H1 (cell line): ENCODE data around the gene WDFY4. TPM values are rescaled to one million over a fixed set of nuclear protein-coding genes. Genes with fewer than 3 reads are reported as not detected.

ENCODE experiments used
- CTCF ChIA-PET: fragments of 300-600 bp; sonication (Branson Sonifier 250); formaldehyde crosslinking; loops from one replicate; lab custom pipeline; 2021; ENCODE audit not compliant: partially characterized antibody; lab: Charles Lee
- POLR2A ChIA-PET: fragments of 300-600 bp; sonication (Branson Sonifier 250); formaldehyde crosslinking; loops from one replicate; lab custom pipeline; 2021; ENCODE audit warnings: inconsistent platforms; ENCODE audit not compliant: partially characterized antibody; lab: Charles Lee
- DNase-seq, 2 experiments: peaks; one replicate each; pipeline versions ENCODE4 v3.0.0 to v3.0.0-alpha.2; 2010 to 2022; ENCODE audit warnings: low spot score in 2 of 2, low read depth in 1 of 2, mixed read lengths in 1 of 2
- FAIRE-seq: peaks from 2 replicates; lab custom pipeline; 2011; peaks lifted over from hg19 to GRCh38; lab: Jason Lieb, UNC
- H2AFZ ChIP-seq: 2 replicates; pipeline ENCODE4 v1.8.1; 2012; ENCODE audit warnings: low read length, inconsistent platforms
- H2AK5ac ChIP-seq: 2 replicates; pipeline ENCODE4 v1.6.1; 2013; ENCODE audit warnings: low read depth, low read length
- H2BK120ac ChIP-seq: replicated peaks from 2 replicates; pipeline ENCODE3; 2013; ENCODE audit warnings: low read depth, low read length, inconsistent platforms
- H2BK12ac ChIP-seq: 2 replicates; pipeline ENCODE4 v1.6.1; 2013; ENCODE audit warnings: low read depth, low read length
- H2BK15ac ChIP-seq: 2 replicates; pipeline ENCODE4 v1.6.1; 2013; ENCODE audit warnings: low read length
- H2BK20ac ChIP-seq: 2 replicates; pipeline ENCODE4 v1.6.1; 2013; ENCODE audit warnings: low read length
- H2BK5ac ChIP-seq: 2 replicates; pipeline ENCODE4 v1.6.1; 2013; ENCODE audit warnings: low read depth, low read length
- H3K14ac ChIP-seq: 2 replicates; pipeline ENCODE4 v1.6.1; 2013; ENCODE audit warnings: inconsistent platforms; ENCODE audit not compliant: insufficient read length
- H3K18ac ChIP-seq: 2 replicates; pipeline ENCODE4 v1.6.1; 2013; ENCODE audit warnings: low read length; ENCODE audit errors: extremely low read depth
- H3K23ac ChIP-seq: 2 replicates; pipeline ENCODE4 v1.6.1; 2013; ENCODE audit warnings: inconsistent platforms; ENCODE audit not compliant: insufficient read length
- H3K23me2 ChIP-seq: 2 replicates; pipeline ENCODE4 v1.6.1; 2013; ENCODE audit warnings: low read depth, low read length
- H3K27ac ChIP-seq: 2 replicates; pipeline ENCODE4 v1.6.1; 2011; ENCODE audit warnings: low read depth, low read length, inconsistent platforms
- H3K27me3 ChIP-seq, 4 experiments: replicated peaks in 1 of 4; 1 replicate in 1 of 4; 2 replicates in 3 of 4; pipeline versions ENCODE4 v1.6.1 to v1.8.1; 2011 to 2013; ENCODE audit warnings: low read length in 3 of 4, mild to moderate bottlenecking in 3 of 4, inconsistent platforms in 2 of 4, mixed read lengths in 2 of 4, moderate library complexity in 1 of 4; ENCODE audit not compliant: control insufficient read depth in 3 of 4, insufficient read depth in 3 of 4; ENCODE audit errors: extremely low read depth in 1 of 4
- H3K36me3 ChIP-seq, 4 experiments: 2 replicates each; pipeline versions ENCODE4 v1.6.1 to v1.8.1; 2011 to 2013; ENCODE audit warnings: mild to moderate bottlenecking in 4 of 4, low read length in 3 of 4, moderate library complexity in 2 of 4, control low read depth in 1 of 4, inconsistent platforms in 1 of 4; ENCODE audit not compliant: insufficient read depth in 4 of 4, control insufficient read depth in 2 of 4
- H3K4ac ChIP-seq: replicated peaks from 2 replicates; pipeline ENCODE3; 2013; ENCODE audit warnings: low read length, low read depth, mixed read lengths, inconsistent platforms; ENCODE audit not compliant: insufficient read length
- H3K4me1 ChIP-seq, 4 experiments: replicated peaks in 1 of 4; 1 replicate in 1 of 4; 2 replicates in 3 of 4; pipeline versions ENCODE4 v1.6.1 to v1.8.1; 2011 to 2013; ENCODE audit warnings: low read length in 3 of 4, inconsistent platforms in 2 of 4, mixed read lengths in 1 of 4; ENCODE audit not compliant: insufficient read depth in 4 of 4, control insufficient read depth in 3 of 4
- H3K4me2 ChIP-seq, 2 experiments: 2 replicates each; pipeline versions ENCODE4 v1.6.1 to v1.8.1; 2011 to 2013; ENCODE audit warnings: low read depth in 2 of 2, low read length in 2 of 2, control low read depth in 1 of 2, inconsistent platforms in 1 of 2, mild to moderate bottlenecking in 1 of 2; ENCODE audit not compliant: insufficient read depth in 1 of 2
- H3K4me3 ChIP-seq, 4 experiments: fragments of 200-600, 300-600 bp in 1 of 4; sonication (generic), shearing (Covaris generic), sonication (Bioruptor Twin) in 1 of 4; 2 replicates each; pipeline versions ENCODE4 v1.5.1 to v1.8.1; 2011 to 2016; ENCODE audit warnings: low read length in 4 of 4, low read depth in 3 of 4, control low read depth in 2 of 4, inconsistent platforms in 2 of 4, mild to moderate bottlenecking in 2 of 4, mixed read lengths in 1 of 4, moderate library complexity in 1 of 4; ENCODE audit not compliant: insufficient read depth in 2 of 4; ENCODE audit errors: extremely low read depth in 1 of 4
- H3K56ac ChIP-seq: replicated peaks from 2 replicates; pipeline ENCODE3; 2013; ENCODE audit warnings: low read depth, mild to moderate bottlenecking, mixed read lengths, low read length, inconsistent platforms; ENCODE audit not compliant: insufficient read length
- H3K79me1 ChIP-seq: 2 replicates; pipeline ENCODE4 v1.6.1; 2013; ENCODE audit warnings: low read depth, low read length, control low read depth
- H3K79me2 ChIP-seq, 2 experiments: 2 replicates each; pipeline versions ENCODE4 v1.6.1 to v1.8.1; 2012 to 2013; ENCODE audit warnings: low read length in 2 of 2, mild to moderate bottlenecking in 2 of 2, inconsistent platforms in 1 of 2; ENCODE audit not compliant: insufficient read depth in 2 of 2, control insufficient read depth in 1 of 2
- H3K9ac ChIP-seq, 4 experiments: replicated peaks in 1 of 4; 1 replicate in 1 of 4; 2 replicates in 3 of 4; pipeline versions ENCODE4 v1.6.1 to v1.8.1; 2011 to 2013; ENCODE audit warnings: low read depth in 3 of 4, low read length in 3 of 4, control low read depth in 2 of 4, mild to moderate bottlenecking in 2 of 4, moderate library complexity in 2 of 4, inconsistent platforms in 1 of 4; ENCODE audit errors: extremely low read depth in 1 of 4
- H3K9me3 ChIP-seq, 2 experiments: 2 replicates each; pipeline versions ENCODE4 v1.6.1 to v1.8.1; 2012 to 2013; ENCODE audit warnings: mild to moderate bottlenecking in 2 of 2, moderate library complexity in 2 of 2, control low read depth in 1 of 2, inconsistent platforms in 1 of 2, low read depth in 1 of 2, low read length in 1 of 2, mixed read lengths in 1 of 2; ENCODE audit not compliant: insufficient read depth in 2 of 2
- H4K20me1 ChIP-seq, 2 experiments: replicated peaks in 1 of 2; 2 replicates each; pipeline versions ENCODE3 to v1.8.1; 2011 to 2013; ENCODE audit warnings: inconsistent platforms in 2 of 2, low read length in 2 of 2, mild to moderate bottlenecking in 1 of 2; ENCODE audit not compliant: insufficient read depth in 2 of 2, control insufficient read depth in 1 of 2
- H4K5ac ChIP-seq: 2 replicates; pipeline ENCODE4 v1.6.1; 2013; ENCODE audit warnings: low read length, low read depth, mixed read lengths, inconsistent platforms; ENCODE audit not compliant: insufficient read length
- H4K8ac ChIP-seq: 2 replicates; pipeline ENCODE4 v1.8.0; 2013; ENCODE audit warnings: mild to moderate bottlenecking, moderate library complexity, low read length, inconsistent platforms; ENCODE audit not compliant: insufficient read depth; ENCODE audit errors: extremely low read depth
- H4K91ac ChIP-seq: replicated peaks from 2 replicates; pipeline ENCODE3; 2013; ENCODE audit warnings: low read length, mixed read lengths, inconsistent platforms; ENCODE audit not compliant: insufficient read length
- CBX8 ChIP-seq: fragments of 300-800, 300-1000 bp; sonication (generic); IDR thresholded peaks from 2 replicates; pipeline ENCODE4 v1.7.1; 2016; ENCODE audit warnings: low read depth, low read length, borderline replicate concordance
- CHD1 ChIP-seq: IDR thresholded peaks from 2 replicates; pipeline ENCODE4 v1.6.1; 2012; ENCODE audit warnings: low read depth, low read length, improper control_type of control experiment
- CHD2 ChIP-seq: IDR thresholded peaks from 2 replicates; pipeline ENCODE4 v1.6.1; 2012; ENCODE audit warnings: low read length, improper control_type of control experiment
- EP300 ChIP-seq, 2 experiments: IDR thresholded peaks; 1 replicate in 1 of 2; 2 replicates in 1 of 2; pipeline ENCODE4 v1.6.1; 2011 to 2012; ENCODE audit warnings: low read depth in 2 of 2, low read length in 2 of 2, mild to moderate bottlenecking in 2 of 2, borderline replicate concordance in 1 of 2, inconsistent platforms in 1 of 2, moderate library complexity in 1 of 2
- JUN ChIP-seq: IDR thresholded peaks from 2 replicates; pipeline ENCODE4 v1.6.1; 2011; ENCODE audit warnings: low read depth, mild to moderate bottlenecking, improper control_type of control experiment, low read length
- NANOG ChIP-seq: IDR thresholded peaks from 2 replicates; pipeline ENCODE4 v1.6.1; 2011; ENCODE audit warnings: low read length, low read depth, mild to moderate bottlenecking, inconsistent platforms; ENCODE audit not compliant: insufficient read depth, poor library complexity, severe bottlenecking
- NRF1 ChIP-seq: IDR thresholded peaks from 2 replicates; pipeline ENCODE4 v1.6.1; 2011; ENCODE audit warnings: mild to moderate bottlenecking, low read depth, low read length, improper control_type of control experiment
- RFX5 ChIP-seq: IDR thresholded peaks from 2 replicates; pipeline ENCODE4 v1.6.1; 2011; ENCODE audit warnings: low read depth, low read length, improper control_type of control experiment, borderline replicate concordance
- RNF2 ChIP-seq: fragments of 200-900, 300-1000 bp; sonication (generic); IDR thresholded peaks from 2 replicates; pipeline ENCODE4 v1.7.1; 2016; ENCODE audit warnings: borderline replicate concordance, low read depth, mild to moderate bottlenecking, antibody characterized with exemption, low read length; ENCODE audit not compliant: poor library complexity, severe bottlenecking; ENCODE audit errors: missing control alignments
- SAP30 ChIP-seq: fragments of 300-600 bp; sonication (generic); IDR thresholded peaks from 2 replicates; pipeline ENCODE4 v1.7.1; 2012; ENCODE audit warnings: low read length, moderate library complexity, mild to moderate bottlenecking, inconsistent platforms; ENCODE audit not compliant: insufficient read depth, insufficient replicate concordance
- SRF ChIP-seq: IDR thresholded peaks from 2 replicates; pipeline ENCODE4 v1.6.1; 2011; ENCODE audit warnings: mild to moderate bottlenecking, low read depth, low read length, moderate library complexity
- TCF12 ChIP-seq: IDR thresholded peaks from 2 replicates; pipeline ENCODE4 v1.6.1; 2011; ENCODE audit warnings: low read depth, mild to moderate bottlenecking, low read length
- WGBS, 2 experiments: shearing (Covaris generic) in 1 of 2; methylation state at CpG; one replicate each; pipeline versions ENCODE4 v1.1.6 to v1.1.7; 2013 to 2015; ENCODE audit warnings: low lambda C conversion rate in 2 of 2, mixed read lengths in 2 of 2, inconsistent platforms in 1 of 2, low coverage in 1 of 2, missing lambda C conversion rate in 1 of 2; ENCODE audit not compliant: insufficient replicate concordance in 2 of 2, insufficient coverage in 1 of 2, insufficient read length in 1 of 2; ENCODE audit errors: extremely low coverage in 1 of 2, missing lambda C conversion rate in 1 of 2; 5-methylcytosine and 5-hydroxymethylcytosine counted together
- polyA plus RNA-seq, 7 experiments: library from polyadenylated mRNA; depleted of rRNA in 3 of 7; stranded (reverse) in 5 of 7; unstranded in 2 of 7; fragments of >200 nt in 5 of 7; fragments of 200-250 nt in 2 of 7; gene quantifications; 1 replicate in 5 of 7; 2 replicates in 1 of 7; 4 replicates in 1 of 7; pipeline versions ENCODE4 v1.2.1 to v1.2.3, GENCODE V29; 2011 to 2013; ENCODE audit warnings: missing spikeins in 2 of 7, mixed read lengths in 2 of 7
- total RNA-seq: library from RNA; stranded (reverse); fragmentation: NEBNext Ultra II Directional; extraction: Animal tissue kit (Norgen Biotek cat#: 25700); gene quantifications from 2 replicates; pipeline ENCODE4 v1.2.1, GENCODE V29; 2021
- TF ChIP-seq, protein P1 (sequence below): IDR thresholded peaks from 2 replicates; pipeline ENCODE4 v1.6.1; 2012; ENCODE audit warnings: inconsistent platforms

WDFY4 gene
- total and polyA plus RNA-seq, 2 of the 8 experiments (the other 6 are each of a cell fraction or from before 2014, with no cell fraction given) = not detected

DNA sequence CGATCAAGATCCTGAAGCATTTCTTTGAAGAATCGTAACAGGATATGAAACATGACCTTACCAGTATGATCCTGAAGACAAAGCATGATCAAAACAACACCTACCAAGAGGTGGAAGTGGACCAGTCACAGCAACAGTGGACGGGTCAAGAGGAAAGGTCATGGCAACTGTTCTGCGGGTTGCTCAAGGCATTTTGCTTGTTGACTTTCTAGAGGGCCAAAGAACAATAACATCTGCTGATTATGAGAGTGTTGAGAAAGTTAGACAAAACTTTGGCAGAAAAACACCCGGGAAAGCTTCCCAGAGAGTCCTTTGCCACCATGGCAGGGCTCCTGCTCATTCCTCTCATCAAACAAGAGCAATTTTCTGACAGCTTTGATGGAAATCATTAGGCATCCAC lies 320.6 kb downstream of the WDFY4 start:
- no peaks in the 10 kb centered on the region for H3K36me3 ChIP-seq
- H2AK5ac ChIP-seq = no peak overlapping the region
- no peak overlapping the region for H3K4ac ChIP-seq
- POLR2A ChIA-PET = no interaction called here
- no peak overlapping the region for H4K91ac ChIP-seq
- H3K79me2 ChIP-seq = no peaks in the 10 kb centered on the region
- DNase-seq (no peak), FAIRE-seq (no peak)
- H2BK20ac ChIP-seq = no peak overlapping the region
- H3K56ac ChIP-seq = no peak overlapping the region
- H2BK12ac ChIP-seq = no peak overlapping the region
- no peak overlapping the region for H2BK5ac ChIP-seq
- no peak overlapping the region for H2AFZ ChIP-seq
- no peaks in the 10 kb centered on the region for H3K9me3 ChIP-seq
- H2BK120ac ChIP-seq = no peak overlapping the region
- H3K9ac ChIP-seq = no peak overlapping the region
- no peak overlapping the region for H3K23ac ChIP-seq
- H4K5ac ChIP-seq = no peak overlapping the region
- no peak overlapping the region for H3K14ac ChIP-seq
- H3K18ac ChIP-seq = no peak overlapping the region
- no peak overlapping the region for H3K27ac ChIP-seq
- H3K4me3 ChIP-seq = no peak overlapping the region
- H3K4me1 ChIP-seq = 0 out of 7 replicates have a peak, but pooled peaks cover 0 to 2% (median 0%) of the 10 kb centered on the region in 4 experiments
- H3K4me2 ChIP-seq = no peak overlapping the region
- no peaks in the 10 kb centered on the region for H3K23me2 ChIP-seq
- H3K79me1 ChIP-seq = no peaks in the 10 kb centered on the region
- no peak overlapping the region for H4K8ac ChIP-seq
- H3K27me3 ChIP-seq = no peaks in the 10 kb centered on the region; a peak in 1 of 7 replicates
- no peak overlapping the region for H2BK15ac ChIP-seq
- 78% methylated on average over 5 of the region's 5 CpGs; no CpG with 5 or more reads in 1 of the 2 experiments for WGBS, 2 experiments
- no peaks in the 10 kb centered on the region for H4K20me1 ChIP-seq
- CTCF ChIA-PET = no interaction called here
- TF ChIP-seq CBX8 (no peak), NRF1 (no peak), JUN (no peak), RFX5 (no peak), SAP30 (no peak), EP300 (IDR thresholded peaks at IDR 0.05; ENCODE audit: borderline replicate concordance in 1 of 2, low read depth in 2 of 2, low read length in 2 of 2) (no peak), RNF2 (no peak), NANOG (no peak), SRF (no peak), CHD2 (no peak), CHD1 (no peak), TCF12 (no peak)
- TF ChIP-seq, protein P1, sequence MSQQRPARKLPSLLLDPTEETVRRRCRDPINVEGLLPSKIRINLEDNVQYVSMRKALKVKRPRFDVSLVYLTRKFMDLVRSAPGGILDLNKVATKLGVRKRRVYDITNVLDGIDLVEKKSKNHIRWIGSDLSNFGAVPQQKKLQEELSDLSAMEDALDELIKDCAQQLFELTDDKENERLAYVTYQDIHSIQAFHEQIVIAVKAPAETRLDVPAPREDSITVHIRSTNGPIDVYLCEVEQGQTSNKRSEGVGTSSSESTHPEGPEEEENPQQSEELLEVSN = no peak
